ENCODE data around the gene FAM118A. TPM values are rescaled to one million over a fixed set of nuclear protein-coding genes. Genes with fewer than 3 reads are reported as not detected.

The FAM118A gene
- total and polyA plus RNA-seq, 10 donors, result 13.0 to 205 (median 57.8) TPM

- no peak for TF ChIP-seq POLR2AphosphoS5 (IDR thresholded peaks at IDR 0.05)
- TF ChIP-seq, protein P1, sequence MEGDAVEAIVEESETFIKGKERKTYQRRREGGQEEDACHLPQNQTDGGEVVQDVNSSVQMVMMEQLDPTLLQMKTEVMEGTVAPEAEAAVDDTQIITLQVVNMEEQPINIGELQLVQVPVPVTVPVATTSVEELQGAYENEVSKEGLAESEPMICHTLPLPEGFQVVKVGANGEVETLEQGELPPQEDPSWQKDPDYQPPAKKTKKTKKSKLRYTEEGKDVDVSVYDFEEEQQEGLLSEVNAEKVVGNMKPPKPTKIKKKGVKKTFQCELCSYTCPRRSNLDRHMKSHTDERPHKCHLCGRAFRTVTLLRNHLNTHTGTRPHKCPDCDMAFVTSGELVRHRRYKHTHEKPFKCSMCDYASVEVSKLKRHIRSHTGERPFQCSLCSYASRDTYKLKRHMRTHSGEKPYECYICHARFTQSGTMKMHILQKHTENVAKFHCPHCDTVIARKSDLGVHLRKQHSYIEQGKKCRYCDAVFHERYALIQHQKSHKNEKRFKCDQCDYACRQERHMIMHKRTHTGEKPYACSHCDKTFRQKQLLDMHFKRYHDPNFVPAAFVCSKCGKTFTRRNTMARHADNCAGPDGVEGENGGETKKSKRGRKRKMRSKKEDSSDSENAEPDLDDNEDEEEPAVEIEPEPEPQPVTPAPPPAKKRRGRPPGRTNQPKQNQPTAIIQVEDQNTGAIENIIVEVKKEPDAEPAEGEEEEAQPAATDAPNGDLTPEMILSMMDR (IDR thresholded peaks at IDR 0.05 in 8 of 11, conservative IDR thresholded peaks at IDR 0.05 in 3 of 11), result no peak
- TF ChIP-seq POLR2A (IDR thresholded peaks at IDR 0.05), result no peak
- Histone ChIP-seq H3K36me3 (peaks cover 0 to 96% (median 54%) of the 10 kb centered on the region in 6 donors), H3K27me3 (replicated peaks in 1 of 7) (no peaks in the 10 kb centered on the region), H3K4me3 (no peak overlapping the region), H3K9me3 (no peaks in the 10 kb centered on the region), H3K27ac (peak overlapping the region in 2 of 8 donors; percentile 7 to 26), H3K4me1 (peaks cover 0 to 9% (median 0%) of the 10 kb centered on the region in 6 donors)
- DNase-seq, result no peak
- WGBS, 5 donors, result 65 to 81% (median 73%) methylated on average over 8 of the region's 8 CpGs
- intact Hi-C loops (cut with DNase I; ENCODE audit: low total_unique reads), result no loop called here
Measured at GRCh38 chr22:45328822-45329529, 19.2 kb downstream of the FAM118A start.

GRCh38 chr22:45329530-45329936 lies 19.8 kb downstream of the FAM118A start:
- DNase-seq, result no peak
- H3K36me3 ChIP-seq, result peaks cover 0 to 96% (median 51%) of the 10 kb centered on the region in 6 donors
- no peak overlapping the region for H3K27ac ChIP-seq
- intact Hi-C loops (cut with DNase I; ENCODE audit: low total_unique reads), result no loop called here
- H3K27me3 ChIP-seq (replicated peaks in 1 of 7), result no peaks in the 10 kb centered on the region
- no peak for TF ChIP-seq POLR2A (IDR thresholded peaks at IDR 0.05)
- H3K4me3 ChIP-seq, result no peak overlapping the region
- H3K4me1 ChIP-seq, result peaks cover 0 to 13% (median 3%) of the 10 kb centered on the region in 6 donors
- no peaks in the 10 kb centered on the region for H3K9me3 ChIP-seq
- 92 to 97% (median 93%) methylated on average over 10 to 12 of the region's 12 CpGs for WGBS, 5 donors

DNA sequence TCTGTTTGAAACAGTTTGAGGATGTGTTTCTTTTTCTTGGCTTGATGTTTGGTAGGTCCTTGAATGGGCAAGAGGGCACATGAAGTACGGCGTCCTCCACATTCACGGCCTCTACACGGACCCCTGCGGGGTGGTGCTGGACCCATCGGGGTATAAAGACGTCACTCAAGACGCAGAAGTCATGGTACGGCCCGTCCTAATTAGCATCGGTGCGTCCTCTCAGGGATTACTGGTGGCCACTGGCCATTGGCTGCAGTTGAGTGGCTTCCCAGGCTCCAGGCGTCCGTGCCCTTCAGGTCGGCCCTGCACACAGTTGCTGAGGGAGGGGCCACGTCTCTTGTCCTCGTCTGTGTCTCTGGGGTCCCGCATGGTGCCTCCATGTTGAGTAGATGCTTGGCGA lies 20.8 kb downstream of the FAM118A start:
- 92 to 97% (median 95%) methylated on average over 19 of the region's 19 CpGs for WGBS, 5 donors
- H3K4me1 ChIP-seq, result peaks cover 0 to 23% (median 8%) of the 10 kb centered on the region in 6 donors
- no peaks in the 10 kb centered on the region for H3K27me3 ChIP-seq (replicated peaks in 1 of 7)
- intact Hi-C loops (cut with DNase I; ENCODE audit: low total_unique reads), result no loop called here
- no peak overlapping the region for H3K27ac ChIP-seq
- H3K4me3 ChIP-seq, result no peak overlapping the region
- TF ChIP-seq POLR2AphosphoS5 (IDR thresholded peaks at IDR 0.05), result peak in 1 of 3 donors; percentile 17
- no peak for TF ChIP-seq POLR2A (IDR thresholded peaks at IDR 0.05)
- DNase-seq, result no peak
- H3K36me3 ChIP-seq, result peaks cover 0 to 96% (median 60%) of the 10 kb centered on the region in 6 donors
- H3K9me3 ChIP-seq, result no peaks in the 10 kb centered on the region

- Histone ChIP-seq H3K4me1 (peaks cover 0 to 32% (median 16%) of the 10 kb centered on the region in 6 donors), H3K27ac (no peak overlapping the region), H3K9me3 (no peaks in the 10 kb centered on the region), H3K36me3 (peaks cover 0 to 97% (median 64%) of the 10 kb centered on the region in 6 donors), H3K27me3 (replicated peaks in 1 of 7) (no peaks in the 10 kb centered on the region), H3K4me3 (no peak overlapping the region)
- DNase-seq, result no peak
- TF ChIP-seq POLR2A (IDR thresholded peaks at IDR 0.05) (no peak), POLR2AphosphoS5 (IDR thresholded peaks at IDR 0.05) (no peak)
- TF ChIP-seq, protein P1 (IDR thresholded peaks at IDR 0.05 in 8 of 11, conservative IDR thresholded peaks at IDR 0.05 in 3 of 11), result no peak
- WGBS, 5 donors, result 90 to 97% (median 96%) methylated on average over 7 to 9 of the region's 9 CpGs
- intact Hi-C loops (cut with DNase I; ENCODE audit: low total_unique reads), result no loop called here
Measured at GRCh38 chr22:45331486-45331885, 21.8 kb downstream of the FAM118A start.

- DNase-seq, result no peak
- Histone ChIP-seq H3K4me3 (no peak overlapping the region), H3K27me3 (replicated peaks in 1 of 7) (no peaks in the 10 kb centered on the region), H3K27ac (no peak overlapping the region), H3K4me1 (peaks cover 0 to 37% (median 18%) of the 10 kb centered on the region in 6 donors), H3K36me3 (peaks cover 0 to 99% (median 67%) of the 10 kb centered on the region in 6 donors), H3K9me3 (no peaks in the 10 kb centered on the region)
- TF ChIP-seq POLR2AphosphoS5 (IDR thresholded peaks at IDR 0.05), result no peak
- TF ChIP-seq, protein P1 (IDR thresholded peaks at IDR 0.05 in 8 of 11, conservative IDR thresholded peaks at IDR 0.05 in 3 of 11), result no peak
- 95 to 98% (median 97%) methylated on average over 6 to 7 of the region's 7 CpGs for WGBS, 5 donors
- intact Hi-C loops (cut with DNase I; ENCODE audit: low total_unique reads), result no loop called here
Measured at GRCh38 chr22:45332001-45332400, 22.3 kb downstream of the FAM118A start.
